Activated CD4-positive, CD25-positive, alpha-beta regulatory T cell (primary cell): ENCODE results near the gene VN1R4.
"Not testable (repeated sequence)": the region's sequence is repeated elsewhere in the genome, so short reads cannot be mapped to it uniquely, and the experiment has no call there.

ENCODE experiments used
- DNase-seq, 4 experiments: peaks; one replicate each; lab custom pipeline; 2025; lab: John Stamatoyannopoulos, UW

VN1R4 gene

GRCh38 chr19:53267623-53268022, at the start of gene VN1R4:
Gene VN1R4 (minus strand): TSS chr19:53267723. CDS start chr19:53267665, 58 bp downstream.
- not testable (repeated sequence) for DNase-seq

- no peak for DNase-seq
Measured at GRCh38 chr19:53311897-53312296, 44.4 kb upstream of the VN1R4 start.

GRCh38 chr19:53311044-53311443, 43.5 kb upstream of the VN1R4 start:
- no peak for DNase-seq

- no peak for DNase-seq
Measured at GRCh38 chr19:53308339-53308811, 40.9 kb upstream of the VN1R4 start.

GRCh38 chr19:53301341-53301740, 33.8 kb upstream of the VN1R4 start:
- DNase-seq: not testable (repeated sequence)

GRCh38 chr19:53294786-53295441, 27.4 kb upstream of the VN1R4 start:
- DNase-seq: no peak

GRCh38 chr19:53290758-53291549, 23.4 kb upstream of the VN1R4 start:
- no peak for DNase-seq

- DNase-seq: no peak
Measured at GRCh38 chr19:53285087-53285486, 17.6 kb upstream of the VN1R4 start.

- DNase-seq: not testable (repeated sequence)
Measured at GRCh38 chr19:53281947-53282346, 14.4 kb upstream of the VN1R4 start.

- DNase-seq: no peak
Measured at GRCh38 chr19:53275480-53275879, 8.0 kb upstream of the VN1R4 start.

- DNase-seq: no peak
Measured at GRCh38 chr19:53272044-53272443, 4.5 kb upstream of the VN1R4 start.

GRCh38 chr19:53269861-53270260, 2.3 kb upstream of the VN1R4 start:
- DNase-seq: not testable (repeated sequence)

- DNase-seq: not testable (repeated sequence)
Measured at GRCh38 chr19:53257715-53258342, 9.7 kb downstream of the VN1R4 start, which contains the start of gene VN1R2. Gene VN1R2 (plus strand): TSS chr19:53258292. CDS start chr19:53258376, 84 bp downstream.

GRCh38 chr19:53254411-53255341, 12.8 kb downstream of the VN1R4 start, which contains the start of gene ZNF677:
Gene ZNF677 (minus strand): TSS chr19:53254873. CDS start chr19:53251550, 3,323 bp downstream.
- DNase-seq: peak; percentile 53 to 68 (median 60)

- DNase-seq: no peak
Measured at GRCh38 chr19:53246498-53246897, 21.0 kb downstream of the VN1R4 start.

GRCh38 chr19:53237114-53237777, 30.3 kb downstream of the VN1R4 start:
- DNase-seq: no peak

GRCh38 chr19:53224606-53225005, 42.9 kb downstream of the VN1R4 start:
- DNase-seq: no peak

- not testable (repeated sequence) for DNase-seq
Measured at GRCh38 chr19:53222716-53223115, 44.8 kb downstream of the VN1R4 start.
